Adrenal gland (tissue), 12 donors: ENCODE results near the gene ANKRD33. TPM values are rescaled to one million over a fixed set of nuclear protein-coding genes. Genes with fewer than 3 reads are reported as not detected.

Source experiments
- DNase-seq, 7 donors: peaks; one replicate each; pipeline ENCODE4 v3.0.0-alpha.2; 2019 to 2020
- H3K27ac ChIP-seq, 5 donors: fragments of 200-600 bp; sonication (generic) in 4 of 5; 1 replicate in 3 of 5; 2 replicates in 2 of 5; pipeline versions ENCODE4 v1.5.1 to v1.8.0; 2016 to 2020; ENCODE audit warnings: mild to moderate bottlenecking in 1 of 5
- H3K27me3 ChIP-seq: fragments of 200-600 bp; 2 replicates; pipeline ENCODE4 v1.8.0; 2021
- H3K36me3 ChIP-seq, 2 donors: fragments of 200-600 bp; replicated peaks in 1 of 2; 1 replicate in 1 of 2; 2 replicates in 1 of 2; pipeline versions ENCODE4 v1.5.1 to v1.8.0; 2018 to 2022
- H3K4me1 ChIP-seq, 2 donors: fragments of 200-600 bp; replicated peaks in 1 of 2; 1 replicate in 1 of 2; 2 replicates in 1 of 2; pipeline versions ENCODE4 v1.5.1 to v1.8.0; 2018 to 2021
- H3K4me3 ChIP-seq, 4 donors: fragments of 200-600 bp; sonication (generic) in 3 of 4; one replicate each; pipeline ENCODE4 v1.5.1; 2016 to 2018
- H3K9me3 ChIP-seq, 3 donors: fragments of 200-600 bp; sonication (generic) in 1 of 3; replicated peaks in 1 of 3; 1 replicate in 2 of 3; 2 replicates in 1 of 3; pipeline versions ENCODE4 v1.5.1 to v1.8.0; 2016 to 2021
- CTCF ChIP-seq, 6 experiments: fragments of 450-650 bp in 4 of 6; fragments of 200-600 bp in 2 of 6; sonication (generic) in 1 of 6; IDR thresholded peaks; 1 replicate in 5 of 6; 2 replicates in 1 of 6; pipeline versions ENCODE4 v1.5.1 to v1.8.0; 2016 to 2021; ENCODE audit warnings: antibody characterized with exemption in 6 of 6, mild to moderate bottlenecking in 2 of 6, moderate library complexity in 1 of 6
- POLR2A ChIP-seq, 2 donors: fragments of 450-650 bp; IDR thresholded peaks; one replicate each; pipeline ENCODE4 v1.6.1; 2017; ENCODE audit warnings: antibody characterized with exemption in 2 of 2, mild to moderate bottlenecking in 2 of 2, moderate library complexity in 1 of 2
- WGBS, 4 donors: extraction: QIAGEN DNeasy Blood & Tissue Kit in 2 of 4; methylation state at CpG; one replicate each; pipeline versions ENCODE4 v1.1.5 to v1.1.7; 2013 to 2017; 5-methylcytosine and 5-hydroxymethylcytosine counted together
- intact Hi-C, 2 donors: fragments of 100-400 bp; cut with DNase I; formaldehyde crosslinking; loops; one replicate each; pipeline versions ENCODE4 v1.14.1 to v1.15.0; 2022 to 2023
- polyA plus RNA-seq, 3 donors: library from polyadenylated mRNA; stranded (reverse); fragments of 200-250 nt in 2 of 3; fragments of 350-450 nt in 1 of 3; fragmentation: Illumina TruSeq in 1 of 3; extraction: RNeasy Lipid Tissue Mini Kit (QIAGEN cat#74804) in 1 of 3; gene quantifications; one replicate each; pipeline ENCODE4 v1.2.3, GENCODE V29; 2013 to 2014
- total RNA-seq, 9 donors: library from RNA; depleted of rRNA in 4 of 9; stranded (reverse); fragments of >200 nt in 4 of 9; fragments of 120-200 nt in 1 of 9; fragmentation: NEBNext Ultra II Directional in 1 of 9; extraction: Animal tissue kit (Norgen Biotek cat#: 25700) in 1 of 9; gene quantifications; one replicate each; pipeline versions ENCODE4 v1.1.0 to v1.2.4, GENCODE V29; 2013 to 2023
- donor health status: healthy with polysubstance abuse.
- donor health status: Bipolar disorder and iron deficiency.
- donor health status: DM: yes; HTN: yes; CAD: no.
- donor health status: DM: no; HTN: no; CAD: no.
- donor health status: DM: no; HTN: no; CAD: no.
- donor health status: DM: yes; HTN: yes; CAD: no.

ANKRD33 gene
- total and polyA plus RNA-seq, 12 donors: 0.06 to 0.41 (median 0.24) TPM; not detected in 9

- no peak for DNase-seq
- Histone ChIP-seq H3K27me3 (no peaks in the 10 kb centered on the region), H3K4me1 (peaks cover 6% of the 10 kb centered on the region in 2 donors), H3K4me3 (no peak overlapping the region), H3K36me3 (no peaks in the 10 kb centered on the region), H3K9me3 (no peaks in the 10 kb centered on the region), H3K27ac (no peak overlapping the region)
- no peak for TF ChIP-seq CTCF (IDR thresholded peaks at IDR 0.05)
- no peak for TF ChIP-seq POLR2A (IDR thresholded peaks at IDR 0.05)
- intact Hi-C loops: loop anchor here in 1 of 2 donors (5.0 kb wide), 1 partner anchor 443 kb away; no protein-coding TSS in a partner anchor
- WGBS, 4 donors: 47 to 74% (median 62%) methylated on average over 4 of the region's 4 CpGs
These were observed 17.4 kb upstream of the ANKRD33 start for GRCh38 chr12:51870504-51870903.

- intact Hi-C loops: loop anchor here in 1 of 2 donors (5.0 kb wide), 1 partner anchor 444 kb away; no protein-coding TSS in a partner anchor
- Histone ChIP-seq H3K4me1 (peaks cover 6% of the 10 kb centered on the region in 2 donors), H3K9me3 (no peaks in the 10 kb centered on the region), H3K27ac (no peak overlapping the region), H3K36me3 (no peaks in the 10 kb centered on the region), H3K4me3 (no peak overlapping the region), H3K27me3 (no peaks in the 10 kb centered on the region)
- 41 to 78% (median 72%) methylated on average over 3 to 6 of the region's 6 CpGs for whole genome bisulfite sequencing, 4 donors
- no peak for TF ChIP-seq CTCF (IDR thresholded peaks at IDR 0.05)
- TF ChIP-seq POLR2A (IDR thresholded peaks at IDR 0.05): no peak
- DNase-seq: peak in 1 of 7 donors; percentile 41
These were observed 16.8 kb upstream of the ANKRD33 start for GRCh38 chr12:51871126-51871525.

- Histone ChIP-seq H3K4me1 (peaks cover 6% of the 10 kb centered on the region in 2 donors), H3K27me3 (no peaks in the 10 kb centered on the region), H3K36me3 (no peaks in the 10 kb centered on the region), H3K4me3 (no peak overlapping the region), H3K9me3 (no peaks in the 10 kb centered on the region), H3K27ac (no peak overlapping the region)
- intact Hi-C loops: loop anchor here in 1 of 2 donors (5.0 kb wide), 1 partner anchor 445 kb away; no protein-coding TSS in a partner anchor
- TF ChIP-seq CTCF (IDR thresholded peaks at IDR 0.05): no peak
- TF ChIP-seq POLR2A (IDR thresholded peaks at IDR 0.05): no peak
- no peak for DNase-seq
- WGBS, 4 donors: 74 to 82% (median 78%) methylated on average over 13 to 17 of the region's 17 CpGs
These were observed 15.8 kb upstream of the ANKRD33 start for GRCh38 chr12:51871918-51872688.

- no peaks in the 10 kb centered on the region for H3K36me3 ChIP-seq
- H3K9me3 ChIP-seq: no peaks in the 10 kb centered on the region
- no peak for DNase-seq
- TF ChIP-seq CTCF (IDR thresholded peaks at IDR 0.05) (no peak), POLR2A (IDR thresholded peaks at IDR 0.05) (no peak)
- intact Hi-C loops: loop anchor here in 1 of 2 donors (5.0 kb wide), 1 partner anchor 445 kb away; no protein-coding TSS in a partner anchor
- peaks cover 6% of the 10 kb centered on the region in 2 donors for H3K4me1 ChIP-seq
- 81 to 92% (median 90%) methylated on average over 3 of the region's 3 CpGs for WGBS, 4 donors
- no peak overlapping the region for H3K4me3 ChIP-seq
- no peak overlapping the region for H3K27ac ChIP-seq
- H3K27me3 ChIP-seq: no peaks in the 10 kb centered on the region
These were observed 15.3 kb upstream of the ANKRD33 start for GRCh38 chr12:51872689-51872981.
